Liver (tissue), 3 donors: Measurements from ENCODE around the gene ATXN7L1.

Experiments
- HNF4A ChIP-seq, 2 donors: conservative IDR thresholded peaks; 2 replicates each; pipeline ENCODE4 v1.6.1; 2016; ENCODE audit warnings: antibody characterized with exemption in 2 of 2, mild to moderate bottlenecking in 2 of 2
- HNF4G ChIP-seq: IDR thresholded peaks from 2 replicates; pipeline ENCODE4 v1.6.1; 2016; ENCODE audit warnings: antibody characterized with exemption
- NR2F2 ChIP-seq: IDR thresholded peaks from 2 replicates; pipeline ENCODE4 v1.6.1; 2016; ENCODE audit warnings: antibody characterized with exemption
- RAD21 ChIP-seq, 2 donors: IDR thresholded peaks; 2 replicates each; pipeline ENCODE4 v1.6.1; 2016; ENCODE audit warnings: antibody characterized with exemption in 2 of 2, mild to moderate bottlenecking in 2 of 2
- RXRA ChIP-seq, 2 donors: IDR thresholded peaks; 2 replicates each; pipeline ENCODE4 v1.6.1; 2017 to 2018; ENCODE audit warnings: antibody characterized with exemption in 2 of 2, mild to moderate bottlenecking in 1 of 2
- SP1 ChIP-seq: IDR thresholded peaks from 2 replicates; pipeline ENCODE4 v1.6.1; 2018; ENCODE audit warnings: antibody characterized with exemption, mild to moderate bottlenecking
- TAF1 ChIP-seq: conservative IDR thresholded peaks from 2 replicates; pipeline ENCODE4 v1.6.1; 2016; ENCODE audit warnings: antibody characterized with exemption, mild to moderate bottlenecking
- YY1 ChIP-seq: IDR thresholded peaks from 2 replicates; pipeline ENCODE4 v1.6.1; 2016; ENCODE audit warnings: antibody characterized with exemption, mild to moderate bottlenecking
- TF ChIP-seq, protein P1 (sequence below): fragments of 150-350 bp; IDR thresholded peaks from 2 replicates; pipeline ENCODE4 v1.5.1; 2017; ENCODE audit warnings: improper control_type of control experiment, low read depth, low read length; ENCODE audit not compliant: missing input control
- TF ChIP-seq, protein P2 (sequence below): IDR thresholded peaks from 2 replicates; pipeline ENCODE4 v1.6.1; 2016; ENCODE audit warnings: antibody characterized with exemption
- TF ChIP-seq, protein P3 (sequence below): IDR thresholded peaks from 2 replicates; pipeline ENCODE4 v1.6.1; 2016; ENCODE audit warnings: antibody characterized with exemption, mild to moderate bottlenecking
- donor health status: healthy.
- donor health status: healthy.

DNA sequence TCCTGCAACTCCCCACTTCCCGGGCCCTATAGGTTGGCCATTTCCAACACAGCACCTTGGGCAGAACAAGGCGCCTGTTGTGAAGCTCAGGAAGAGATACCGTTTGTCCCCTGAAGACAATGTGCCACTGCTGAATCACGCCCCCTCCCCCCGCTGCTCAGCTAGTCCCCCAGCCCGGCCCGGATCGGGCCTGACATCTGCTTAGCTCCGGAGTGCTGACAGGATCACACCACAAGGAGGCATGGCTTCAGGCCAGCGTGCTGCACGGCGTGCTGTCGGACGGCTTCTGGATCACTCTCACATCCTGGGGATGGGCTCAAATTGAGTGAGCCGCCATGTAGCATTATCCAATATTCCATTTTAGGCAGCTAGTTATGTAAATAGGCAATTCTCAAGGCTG is 233.0 kb downstream of the ATXN7L1 start:
- TF ChIP-seq, protein P1, sequence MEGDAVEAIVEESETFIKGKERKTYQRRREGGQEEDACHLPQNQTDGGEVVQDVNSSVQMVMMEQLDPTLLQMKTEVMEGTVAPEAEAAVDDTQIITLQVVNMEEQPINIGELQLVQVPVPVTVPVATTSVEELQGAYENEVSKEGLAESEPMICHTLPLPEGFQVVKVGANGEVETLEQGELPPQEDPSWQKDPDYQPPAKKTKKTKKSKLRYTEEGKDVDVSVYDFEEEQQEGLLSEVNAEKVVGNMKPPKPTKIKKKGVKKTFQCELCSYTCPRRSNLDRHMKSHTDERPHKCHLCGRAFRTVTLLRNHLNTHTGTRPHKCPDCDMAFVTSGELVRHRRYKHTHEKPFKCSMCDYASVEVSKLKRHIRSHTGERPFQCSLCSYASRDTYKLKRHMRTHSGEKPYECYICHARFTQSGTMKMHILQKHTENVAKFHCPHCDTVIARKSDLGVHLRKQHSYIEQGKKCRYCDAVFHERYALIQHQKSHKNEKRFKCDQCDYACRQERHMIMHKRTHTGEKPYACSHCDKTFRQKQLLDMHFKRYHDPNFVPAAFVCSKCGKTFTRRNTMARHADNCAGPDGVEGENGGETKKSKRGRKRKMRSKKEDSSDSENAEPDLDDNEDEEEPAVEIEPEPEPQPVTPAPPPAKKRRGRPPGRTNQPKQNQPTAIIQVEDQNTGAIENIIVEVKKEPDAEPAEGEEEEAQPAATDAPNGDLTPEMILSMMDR: no peak
- TF ChIP-seq RAD21 (IDR thresholded peaks at IDR 0.05): no peak
- no peak for TF ChIP-seq RXRA (IDR thresholded peaks at IDR 0.05)
- TF ChIP-seq, protein P2, sequence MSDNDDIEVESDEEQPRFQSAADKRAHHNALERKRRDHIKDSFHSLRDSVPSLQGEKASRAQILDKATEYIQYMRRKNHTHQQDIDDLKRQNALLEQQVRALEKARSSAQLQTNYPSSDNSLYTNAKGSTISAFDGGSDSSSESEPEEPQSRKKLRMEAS: no peak
- no peak for TF ChIP-seq NR2F2
- TF ChIP-seq, protein P3, sequence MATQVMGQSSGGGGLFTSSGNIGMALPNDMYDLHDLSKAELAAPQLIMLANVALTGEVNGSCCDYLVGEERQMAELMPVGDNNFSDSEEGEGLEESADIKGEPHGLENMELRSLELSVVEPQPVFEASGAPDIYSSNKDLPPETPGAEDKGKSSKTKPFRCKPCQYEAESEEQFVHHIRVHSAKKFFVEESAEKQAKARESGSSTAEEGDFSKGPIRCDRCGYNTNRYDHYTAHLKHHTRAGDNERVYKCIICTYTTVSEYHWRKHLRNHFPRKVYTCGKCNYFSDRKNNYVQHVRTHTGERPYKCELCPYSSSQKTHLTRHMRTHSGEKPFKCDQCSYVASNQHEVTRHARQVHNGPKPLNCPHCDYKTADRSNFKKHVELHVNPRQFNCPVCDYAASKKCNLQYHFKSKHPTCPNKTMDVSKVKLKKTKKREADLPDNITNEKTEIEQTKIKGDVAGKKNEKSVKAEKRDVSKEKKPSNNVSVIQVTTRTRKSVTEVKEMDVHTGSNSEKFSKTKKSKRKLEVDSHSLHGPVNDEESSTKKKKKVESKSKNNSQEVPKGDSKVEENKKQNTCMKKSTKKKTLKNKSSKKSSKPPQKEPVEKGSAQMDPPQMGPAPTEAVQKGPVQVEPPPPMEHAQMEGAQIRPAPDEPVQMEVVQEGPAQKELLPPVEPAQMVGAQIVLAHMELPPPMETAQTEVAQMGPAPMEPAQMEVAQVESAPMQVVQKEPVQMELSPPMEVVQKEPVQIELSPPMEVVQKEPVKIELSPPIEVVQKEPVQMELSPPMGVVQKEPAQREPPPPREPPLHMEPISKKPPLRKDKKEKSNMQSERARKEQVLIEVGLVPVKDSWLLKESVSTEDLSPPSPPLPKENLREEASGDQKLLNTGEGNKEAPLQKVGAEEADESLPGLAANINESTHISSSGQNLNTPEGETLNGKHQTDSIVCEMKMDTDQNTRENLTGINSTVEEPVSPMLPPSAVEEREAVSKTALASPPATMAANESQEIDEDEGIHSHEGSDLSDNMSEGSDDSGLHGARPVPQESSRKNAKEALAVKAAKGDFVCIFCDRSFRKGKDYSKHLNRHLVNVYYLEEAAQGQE: no peak
- no peak for TF ChIP-seq SP1
- TF ChIP-seq YY1: no peak
- TF ChIP-seq TAF1: no peak
- TF ChIP-seq HNF4A (conservative IDR thresholded peaks at IDR 0.05): no peak
- TF ChIP-seq HNF4G: no peak
